ENCODE data around the gene AMOTL2. TPM values are rescaled to one million over a fixed set of nuclear protein-coding genes. Genes with fewer than 3 reads are reported as not detected.

The AMOTL2 gene
- polyA plus RNA-seq, 1 donor (not counting 4 experiments of a cell fraction or from before 2014, with no cell fraction given) = 39.8 TPM

DNA sequence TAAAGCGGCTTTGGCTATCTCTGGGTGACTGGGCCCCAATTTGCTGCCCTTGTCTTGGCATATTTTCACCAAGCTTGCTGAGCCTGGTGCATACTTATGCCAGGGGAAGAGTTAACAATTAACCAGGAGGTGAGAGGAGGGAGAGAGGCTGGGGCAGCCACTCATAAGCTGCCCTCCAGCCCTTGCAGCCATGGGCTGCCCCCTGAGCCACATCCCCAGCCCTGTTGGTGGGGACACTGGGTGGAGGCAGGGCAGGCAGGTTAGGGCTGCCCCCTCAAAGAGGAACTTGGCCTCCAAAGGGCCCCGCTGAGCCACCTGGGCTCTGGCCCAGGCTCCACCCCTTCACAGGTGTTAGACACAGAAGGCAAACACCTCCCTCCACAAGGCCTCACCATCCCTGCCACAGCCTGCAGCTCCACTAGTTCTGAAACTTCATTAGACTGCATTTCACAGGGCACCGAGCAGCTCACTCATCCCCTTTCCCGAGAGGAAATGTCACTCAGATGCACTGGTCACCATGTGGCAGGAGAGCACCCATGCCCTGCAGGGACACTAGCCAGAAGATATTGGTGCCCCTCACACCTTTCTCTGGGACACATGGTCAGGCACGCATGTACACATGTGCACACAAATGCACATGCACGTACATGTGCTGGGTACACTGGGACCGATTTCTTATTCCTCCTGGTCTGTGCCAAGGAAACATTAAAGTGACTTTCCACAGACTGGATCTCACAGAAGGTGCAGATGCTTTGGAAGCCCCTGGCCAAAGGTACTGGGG is 20.2 kb downstream of the AMOTL2 start:
- Histone ChIP-seq H3K4me3 (ENCODE audit: control insufficient read depth in 2 of 3, extremely low read depth in 1 of 3, insufficient read depth in 2 of 3, low read depth in 1 of 3, low read length in 3 of 3) (no peak overlapping the region), H4K20me1 (ENCODE audit: control insufficient read depth, extremely low read depth, insufficient read depth, low read length) (no peaks in the 10 kb centered on the region), H3K27me3 (ENCODE audit: control insufficient read depth, extremely low read depth, insufficient read depth, low read length) (no peaks in the 10 kb centered on the region), H3K36me3 (ENCODE audit: control insufficient read depth in 2 of 2, extremely low read depth in 1 of 2, insufficient read depth in 2 of 2, low read length in 2 of 2) (peaks cover 27 to 44% of the 10 kb centered on the region in 2 experiments), H3K4me1 (ENCODE audit: control insufficient read depth, extremely low read depth, insufficient read depth, low read length) (peaks cover 74% of the 10 kb centered on the region), H3K9ac (ENCODE audit: control insufficient read depth, extremely low read depth, insufficient read depth, low read length) (no peak overlapping the region), H3K9me1 (ENCODE audit: control insufficient read depth, extremely low read depth, insufficient read depth, low read length) (peaks cover 3% of the 10 kb centered on the region), H2AFZ (ENCODE audit: control insufficient read depth, low read length) (no peak overlapping the region), H3K4me2 (ENCODE audit: control insufficient read depth, extremely low read depth, insufficient read depth, low read depth, low read length) (no peak overlapping the region), H3K79me2 (ENCODE audit: control insufficient read depth, insufficient read depth, low read length) (peaks cover 19% of the 10 kb centered on the region), H3K27ac (ENCODE audit: control insufficient read depth, insufficient read depth, low read length) (peak overlapping the region; percentile 33), H3K9me3 (ENCODE audit: control insufficient read depth, low read depth, low read length) (no peaks in the 10 kb centered on the region)
- TF ChIP-seq, protein P1, sequence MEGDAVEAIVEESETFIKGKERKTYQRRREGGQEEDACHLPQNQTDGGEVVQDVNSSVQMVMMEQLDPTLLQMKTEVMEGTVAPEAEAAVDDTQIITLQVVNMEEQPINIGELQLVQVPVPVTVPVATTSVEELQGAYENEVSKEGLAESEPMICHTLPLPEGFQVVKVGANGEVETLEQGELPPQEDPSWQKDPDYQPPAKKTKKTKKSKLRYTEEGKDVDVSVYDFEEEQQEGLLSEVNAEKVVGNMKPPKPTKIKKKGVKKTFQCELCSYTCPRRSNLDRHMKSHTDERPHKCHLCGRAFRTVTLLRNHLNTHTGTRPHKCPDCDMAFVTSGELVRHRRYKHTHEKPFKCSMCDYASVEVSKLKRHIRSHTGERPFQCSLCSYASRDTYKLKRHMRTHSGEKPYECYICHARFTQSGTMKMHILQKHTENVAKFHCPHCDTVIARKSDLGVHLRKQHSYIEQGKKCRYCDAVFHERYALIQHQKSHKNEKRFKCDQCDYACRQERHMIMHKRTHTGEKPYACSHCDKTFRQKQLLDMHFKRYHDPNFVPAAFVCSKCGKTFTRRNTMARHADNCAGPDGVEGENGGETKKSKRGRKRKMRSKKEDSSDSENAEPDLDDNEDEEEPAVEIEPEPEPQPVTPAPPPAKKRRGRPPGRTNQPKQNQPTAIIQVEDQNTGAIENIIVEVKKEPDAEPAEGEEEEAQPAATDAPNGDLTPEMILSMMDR (optimal IDR thresholded peaks at IDR 0.05 in 1 of 3, IDR thresholded peaks at IDR 0.05 in 1 of 3, conservative IDR thresholded peaks at IDR 0.05 in 1 of 3; ENCODE audit: extremely low read depth in 1 of 3, insufficient read depth in 2 of 3, low read length in 3 of 3) = no peak
- TF ChIP-seq EZH2 (IDR thresholded peaks at IDR 0.05; ENCODE audit: low read length) = no peak
- peak; percentile 69 for FAIRE-seq
- dilution Hi-C loops (cut with MboI; ENCODE audit: extremely low pct_ligation_motif_present, low sequenced_read_pairs) = no loop called here
- no peak for DNase-seq (ENCODE audit: low read depth, low spot score)

DNA sequence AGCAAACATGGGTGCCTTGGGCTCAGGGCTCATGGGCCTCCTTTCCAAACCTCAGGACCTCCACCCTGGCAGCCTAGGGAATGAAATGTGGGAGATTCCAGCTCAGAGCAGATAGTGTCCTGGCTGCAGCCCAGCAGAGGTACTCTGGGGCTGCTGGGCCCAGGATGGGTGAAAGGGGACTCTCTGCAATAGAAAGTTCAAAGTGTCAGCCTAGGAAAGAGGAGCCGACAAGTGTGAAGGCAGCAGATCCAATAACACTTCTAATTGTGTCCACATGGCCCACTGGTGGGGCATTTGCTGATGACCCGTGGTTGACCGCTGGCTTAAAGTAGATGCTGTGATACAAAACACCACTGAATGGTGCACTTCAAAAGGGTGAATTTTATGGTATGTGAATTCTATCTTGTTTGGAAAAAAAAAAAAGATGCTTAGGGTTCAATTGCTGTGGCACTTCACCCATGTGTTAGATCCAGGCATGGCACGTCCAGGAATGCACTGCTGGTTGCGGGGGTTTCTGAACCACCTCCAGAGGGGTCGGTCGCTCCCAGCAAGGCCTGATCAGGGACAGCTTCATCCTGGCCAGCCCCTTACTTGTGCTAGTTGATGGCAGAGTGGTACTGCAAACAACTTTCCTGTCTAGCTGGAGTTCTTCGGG is 20.9 kb downstream of the AMOTL2 start:
- Histone ChIP-seq H2AFZ (ENCODE audit: control insufficient read depth, low read length) (no peak overlapping the region), H3K27ac (ENCODE audit: control insufficient read depth, insufficient read depth, low read length) (peak overlapping the region; percentile 78), H3K27me3 (ENCODE audit: control insufficient read depth, extremely low read depth, insufficient read depth, low read length) (no peaks in the 10 kb centered on the region), H3K4me3 (ENCODE audit: control insufficient read depth in 2 of 3, extremely low read depth in 1 of 3, insufficient read depth in 2 of 3, low read depth in 1 of 3, low read length in 3 of 3) (no peak overlapping the region), H3K4me1 (ENCODE audit: control insufficient read depth, extremely low read depth, insufficient read depth, low read length) (peaks cover 74% of the 10 kb centered on the region), H4K20me1 (ENCODE audit: control insufficient read depth, extremely low read depth, insufficient read depth, low read length) (no peaks in the 10 kb centered on the region), H3K36me3 (ENCODE audit: control insufficient read depth in 2 of 2, extremely low read depth in 1 of 2, insufficient read depth in 2 of 2, low read length in 2 of 2) (peaks cover 22 to 37% of the 10 kb centered on the region in 2 experiments), H3K9me1 (ENCODE audit: control insufficient read depth, extremely low read depth, insufficient read depth, low read length) (peaks cover 2% of the 10 kb centered on the region), H3K4me2 (ENCODE audit: control insufficient read depth, extremely low read depth, insufficient read depth, low read depth, low read length) (no peak overlapping the region), H3K79me2 (ENCODE audit: control insufficient read depth, insufficient read depth, low read length) (peaks cover 19% of the 10 kb centered on the region), H3K9ac (ENCODE audit: control insufficient read depth, extremely low read depth, insufficient read depth, low read length) (no peak overlapping the region), H3K9me3 (ENCODE audit: control insufficient read depth, low read depth, low read length) (no peaks in the 10 kb centered on the region)
- TF ChIP-seq, protein P1 (optimal IDR thresholded peaks at IDR 0.05 in 1 of 3, IDR thresholded peaks at IDR 0.05 in 1 of 3, conservative IDR thresholded peaks at IDR 0.05 in 1 of 3; ENCODE audit: extremely low read depth in 1 of 3, insufficient read depth in 2 of 3, low read length in 3 of 3) = no peak
- TF ChIP-seq EZH2 (IDR thresholded peaks at IDR 0.05; ENCODE audit: low read length) = no peak
- no peak for DNase-seq (ENCODE audit: low read depth, low spot score)
- dilution Hi-C loops (cut with MboI; ENCODE audit: extremely low pct_ligation_motif_present, low sequenced_read_pairs) = no loop called here
- peak; percentile 29 for FAIRE-seq

Measured in keratinocyte (primary cell).